ENCODE measurements around the gene LRRC3.

- no peak for TF ChIP-seq ISL1 (CRISPR knock-in tag; IDR thresholded peaks at IDR 0.05)
- TF ChIP-seq ZC3H10 (CRISPR knock-in tag; IDR thresholded peaks at IDR 0.05) = no peak
- no peak for TF ChIP-seq PATZ1 (CRISPR knock-in tag; IDR thresholded peaks at IDR 0.05; ENCODE audit: borderline replicate concordance)
- TF ChIP-seq OSR1 (CRISPR knock-in tag; IDR thresholded peaks at IDR 0.05) = no peak
- no peak for TF ChIP-seq TSHZ2 (CRISPR knock-in tag; IDR thresholded peaks at IDR 0.05)
- TF ChIP-seq PPARA (CRISPR knock-in tag; IDR thresholded peaks at IDR 0.05; ENCODE audit: borderline replicate concordance) = no peak
These were observed 14.9 kb upstream of the LRRC3 start for GRCh38 chr21:44440241-44441040.
